ENCODE data around the gene TLCD3B. TPM values are rescaled to one million over a fixed set of nuclear protein-coding genes. Genes with fewer than 3 reads are reported as not detected.

Gene TLCD3B
- total and polyA plus RNA-seq, 12 donors = 0.29 TPM; not detected in 11

DNA sequence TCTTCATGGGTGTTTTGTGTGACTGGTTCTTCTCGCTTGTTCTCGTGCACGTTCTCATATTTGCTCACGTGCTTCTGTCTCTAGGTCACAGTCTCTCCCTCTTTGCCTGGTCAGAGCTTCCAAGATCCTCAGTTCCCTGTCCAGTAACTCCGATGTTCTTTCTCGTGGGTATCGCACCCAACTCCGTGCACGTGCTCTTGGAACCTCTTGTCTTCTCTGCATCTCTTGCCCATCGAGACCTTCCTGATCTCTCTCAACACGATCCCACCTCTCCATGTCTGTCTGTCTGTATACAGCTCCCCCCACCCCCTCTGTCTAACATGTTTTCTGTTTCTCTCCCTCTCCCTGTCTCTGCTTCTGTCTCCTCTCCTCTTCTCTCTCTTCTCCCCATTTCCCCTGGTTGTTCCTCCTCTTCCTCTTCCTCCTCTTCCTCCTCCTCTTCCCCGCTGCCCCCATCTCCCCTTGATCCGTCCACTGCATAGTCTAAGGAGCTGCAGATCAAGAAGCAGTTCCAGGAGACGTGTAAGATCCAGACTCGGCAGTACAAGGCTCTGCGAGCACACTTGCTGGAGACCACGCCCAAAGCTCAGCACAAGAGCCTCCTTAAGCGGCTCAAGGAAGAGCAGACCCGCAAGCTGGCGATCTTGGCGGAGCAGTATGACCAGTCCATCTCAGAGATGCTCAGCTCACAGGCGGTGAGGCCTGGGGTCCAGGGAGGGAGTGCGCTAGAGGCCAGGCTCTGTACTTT lies 41.8 kb downstream of the TLCD3B start:
- H3K4me1 ChIP-seq = peaks cover 0 to 13% (median 7%) of the 10 kb centered on the region in 9 donors
- ATAC-seq (no peak), DNase-seq (no peak)
- intact Hi-C loops (cut with DNase I) = no loop called here
- no peak overlapping the region for H3K4me3 ChIP-seq
- H3K27me3 ChIP-seq = no peaks in the 10 kb centered on the region
- H3K27ac ChIP-seq = no peak overlapping the region
- 86 to 88% methylated on average over 23 of the region's 23 CpGs for WGBS, 2 donors
- H3K9me3 ChIP-seq = no peaks in the 10 kb centered on the region
- peaks cover 9 to 97% (median 76%) of the 10 kb centered on the region in 9 donors for H3K36me3 ChIP-seq
- TF ChIP-seq, protein P1, sequence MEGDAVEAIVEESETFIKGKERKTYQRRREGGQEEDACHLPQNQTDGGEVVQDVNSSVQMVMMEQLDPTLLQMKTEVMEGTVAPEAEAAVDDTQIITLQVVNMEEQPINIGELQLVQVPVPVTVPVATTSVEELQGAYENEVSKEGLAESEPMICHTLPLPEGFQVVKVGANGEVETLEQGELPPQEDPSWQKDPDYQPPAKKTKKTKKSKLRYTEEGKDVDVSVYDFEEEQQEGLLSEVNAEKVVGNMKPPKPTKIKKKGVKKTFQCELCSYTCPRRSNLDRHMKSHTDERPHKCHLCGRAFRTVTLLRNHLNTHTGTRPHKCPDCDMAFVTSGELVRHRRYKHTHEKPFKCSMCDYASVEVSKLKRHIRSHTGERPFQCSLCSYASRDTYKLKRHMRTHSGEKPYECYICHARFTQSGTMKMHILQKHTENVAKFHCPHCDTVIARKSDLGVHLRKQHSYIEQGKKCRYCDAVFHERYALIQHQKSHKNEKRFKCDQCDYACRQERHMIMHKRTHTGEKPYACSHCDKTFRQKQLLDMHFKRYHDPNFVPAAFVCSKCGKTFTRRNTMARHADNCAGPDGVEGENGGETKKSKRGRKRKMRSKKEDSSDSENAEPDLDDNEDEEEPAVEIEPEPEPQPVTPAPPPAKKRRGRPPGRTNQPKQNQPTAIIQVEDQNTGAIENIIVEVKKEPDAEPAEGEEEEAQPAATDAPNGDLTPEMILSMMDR (IDR thresholded peaks at IDR 0.05) = no peak

DNA sequence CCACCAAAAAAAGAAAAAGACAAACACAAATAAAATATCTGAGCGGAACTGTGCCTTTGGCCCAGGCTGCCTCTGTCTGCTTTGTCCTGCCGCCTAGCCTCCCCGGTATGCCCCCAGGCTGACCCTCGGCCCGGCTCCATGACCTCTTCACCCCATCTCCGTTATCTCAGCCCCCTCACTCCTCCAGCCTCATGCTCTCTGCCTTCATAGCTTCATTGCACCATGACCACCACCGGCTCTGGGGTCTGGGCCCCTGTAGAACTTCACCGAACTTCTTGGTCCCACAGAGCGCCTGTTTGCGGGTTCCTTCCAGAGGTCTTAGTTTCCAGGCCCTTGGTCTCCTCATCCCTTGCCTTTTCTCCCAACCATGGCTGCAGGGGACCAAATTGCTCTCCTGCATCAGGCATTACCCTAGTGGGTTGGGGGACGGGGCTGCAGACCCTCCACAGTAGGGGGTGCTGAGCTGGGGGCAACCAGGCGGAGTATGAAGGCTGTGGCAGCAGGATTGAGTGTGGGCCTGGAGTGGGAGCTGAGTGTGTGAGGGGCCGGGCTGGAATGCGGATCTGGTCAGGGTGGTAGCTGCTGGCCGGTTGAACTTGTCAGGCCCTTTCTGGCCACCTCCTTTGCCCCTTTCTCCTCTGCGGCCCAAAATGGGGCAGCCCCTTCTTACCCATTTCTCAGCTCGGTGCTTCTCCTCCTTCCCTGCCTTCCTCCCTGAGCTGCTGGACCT lies 42.6 kb downstream of the TLCD3B start:
- Histone ChIP-seq H3K4me3 (no peak overlapping the region), H3K9me3 (no peaks in the 10 kb centered on the region), H3K27me3 (no peaks in the 10 kb centered on the region), H3K27ac (no peak overlapping the region), H3K4me1 (peaks cover 0 to 8% (median 0%) of the 10 kb centered on the region in 9 donors), H3K36me3 (peaks cover 9 to 100% (median 84%) of the 10 kb centered on the region in 9 donors)
- TF ChIP-seq, protein P1 (IDR thresholded peaks at IDR 0.05) = no peak
- 87% methylated on average over 17 of the region's 17 CpGs for WGBS, 2 donors
- intact Hi-C loops (cut with DNase I) = no loop called here
- no peak for ATAC-seq
- no peak for DNase-seq

DNA sequence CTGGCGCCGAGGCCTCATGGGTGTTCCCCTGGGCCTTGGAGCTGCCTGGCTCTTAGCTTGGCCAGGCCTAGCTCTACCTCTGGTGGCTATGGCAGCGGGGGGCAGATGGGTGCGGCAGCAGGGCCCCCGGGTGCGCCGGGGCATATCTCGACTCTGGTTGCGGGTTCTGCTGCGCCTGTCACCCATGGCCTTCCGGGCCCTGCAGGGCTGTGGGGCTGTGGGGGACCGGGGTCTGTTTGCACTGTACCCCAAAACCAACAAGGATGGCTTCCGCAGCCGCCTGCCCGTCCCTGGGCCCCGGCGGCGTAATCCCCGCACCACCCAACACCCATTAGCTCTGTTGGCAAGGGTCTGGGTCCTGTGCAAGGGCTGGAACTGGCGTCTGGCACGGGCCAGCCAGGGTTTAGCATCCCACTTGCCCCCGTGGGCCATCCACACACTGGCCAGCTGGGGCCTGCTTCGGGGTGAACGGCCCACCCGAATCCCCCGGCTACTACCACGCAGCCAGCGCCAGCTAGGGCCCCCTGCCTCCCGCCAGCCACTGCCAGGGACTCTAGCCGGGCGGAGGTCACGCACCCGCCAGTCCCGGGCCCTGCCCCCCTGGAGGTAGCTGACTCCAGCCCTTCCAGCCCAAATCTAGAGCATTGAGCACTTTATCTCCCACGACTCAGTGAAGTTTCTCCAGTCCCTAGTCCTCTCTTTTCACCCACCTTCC lies 43.5 kb downstream of the TLCD3B start:
- TF ChIP-seq, protein P1 (IDR thresholded peaks at IDR 0.05) = no peak
- intact Hi-C loops (cut with DNase I) = no loop called here
- Histone ChIP-seq H3K36me3 (peaks cover 9 to 100% (median 86%) of the 10 kb centered on the region in 9 donors), H3K27me3 (no peaks in the 10 kb centered on the region), H3K9me3 (no peaks in the 10 kb centered on the region), H3K4me1 (peaks cover 0 to 6% (median 0%) of the 10 kb centered on the region in 9 donors), H3K4me3 (no peak overlapping the region), H3K27ac (no peak overlapping the region)
- WGBS, 2 donors = 95% methylated on average over 35 of the region's 35 CpGs
- ATAC-seq (peak in 1 of 8 donors; percentile 8), DNase-seq (no peak)

DNA sequence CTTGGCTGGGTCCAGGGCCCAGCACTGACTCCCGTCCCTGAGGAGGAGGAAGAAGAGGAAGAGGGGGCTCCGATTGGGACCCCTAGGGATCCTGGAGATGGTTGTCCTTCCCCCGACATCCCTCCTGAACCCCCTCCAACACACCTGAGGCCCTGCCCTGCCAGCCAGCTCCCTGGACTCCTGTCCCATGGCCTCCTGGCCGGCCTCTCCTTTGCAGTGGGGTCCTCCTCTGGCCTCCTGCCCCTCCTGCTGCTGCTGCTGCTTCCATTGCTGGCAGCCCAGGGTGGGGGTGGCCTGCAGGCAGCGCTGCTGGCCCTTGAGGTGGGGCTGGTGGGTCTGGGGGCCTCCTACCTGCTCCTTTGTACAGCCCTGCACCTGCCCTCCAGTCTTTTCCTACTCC lies 44.1 kb downstream of the TLCD3B start:
- H3K9me3 ChIP-seq = no peaks in the 10 kb centered on the region
- no peak overlapping the region for H3K27ac ChIP-seq
- H3K27me3 ChIP-seq = no peaks in the 10 kb centered on the region
- H3K4me1 ChIP-seq = peaks cover 0 to under 1% (median 0%) of the 10 kb centered on the region in 9 donors
- H3K4me3 ChIP-seq = no peak overlapping the region
- intact Hi-C loops (cut with DNase I) = no loop called here
- DNase-seq = no peak
- TF ChIP-seq, protein P1 (IDR thresholded peaks at IDR 0.05) = no peak
- peak in 1 of 8 donors; percentile 6 for ATAC-seq
- 93% methylated on average over 5 of the region's 5 CpGs for WGBS, 2 donors
- H3K36me3 ChIP-seq = peaks cover 9 to 100% (median 89%) of the 10 kb centered on the region in 9 donors

Measured in heart right ventricle (tissue), 16 donors.